ENCODE measurements around the gene JADE2.

Gene JADE2

GRCh38 chr5:134492568-134492967 lies 32.9 kb upstream of the JADE2 start:
- peak; percentile 71 for ATAC-seq
- no peak for TF ChIP-seq CSDC2 (CRISPR knock-in tag; IDR thresholded peaks at IDR 0.05)
- no peak for TF ChIP-seq RARB (CRISPR knock-in tag; IDR thresholded peaks at IDR 0.05)
- TF ChIP-seq ZC3H10 (CRISPR knock-in tag; IDR thresholded peaks at IDR 0.05) = no peak
- TF ChIP-seq ZFP30 (CRISPR knock-in tag; IDR thresholded peaks at IDR 0.05) = no peak
- TF ChIP-seq SNAI2 (CRISPR knock-in tag; IDR thresholded peaks at IDR 0.05) = no peak
- no peak for TF ChIP-seq ZNF565 (CRISPR knock-in tag; conservative IDR thresholded peaks at IDR 0.05; ENCODE audit: low read depth)
- TF ChIP-seq CREB5 (CRISPR knock-in tag; IDR thresholded peaks at IDR 0.05; ENCODE audit: low read depth) = no peak
- peak; percentile 69; the same call in 1 of the 2 replicates for TF ChIP-seq TCF4 (CRISPR knock-in tag; IDR thresholded peaks at IDR 0.05; ENCODE audit: borderline replicate concordance)
- no peak for TF ChIP-seq ESRRG (CRISPR knock-in tag; IDR thresholded peaks at IDR 0.05)
- no peak for TF ChIP-seq ARNTL (CRISPR knock-in tag; IDR thresholded peaks at IDR 0.05; ENCODE audit: borderline replicate concordance, low read depth)
- TF ChIP-seq TOX (CRISPR knock-in tag; IDR thresholded peaks at IDR 0.05; ENCODE audit: borderline replicate concordance) = no peak
- TF ChIP-seq ZFP3 (CRISPR knock-in tag; IDR thresholded peaks at IDR 0.05) = no peak
- TF ChIP-seq ZNF8 (CRISPR knock-in tag; IDR thresholded peaks at IDR 0.05) = no peak
- TF ChIP-seq BACH2 (CRISPR knock-in tag; IDR thresholded peaks at IDR 0.05; ENCODE audit: borderline replicate concordance) = no peak
- no peak for TF ChIP-seq OSR1 (CRISPR knock-in tag; IDR thresholded peaks at IDR 0.05)
- no peak for TF ChIP-seq PATZ1 (CRISPR knock-in tag; IDR thresholded peaks at IDR 0.05; ENCODE audit: borderline replicate concordance)
- 0 out of 2 replicates have a peak, but pooled peaks have one; percentile 32 for TF ChIP-seq TSHZ2 (CRISPR knock-in tag; IDR thresholded peaks at IDR 0.05)

GRCh38 chr5:134493461-134494055 lies 31.9 kb upstream of the JADE2 start:
- TF ChIP-seq ESRRG (CRISPR knock-in tag; IDR thresholded peaks at IDR 0.05) = no peak
- TF ChIP-seq TCF4 (CRISPR knock-in tag; IDR thresholded peaks at IDR 0.05; ENCODE audit: borderline replicate concordance) = no peak
- no peak for TF ChIP-seq PATZ1 (CRISPR knock-in tag; IDR thresholded peaks at IDR 0.05; ENCODE audit: borderline replicate concordance)
- TF ChIP-seq ARNTL (CRISPR knock-in tag; IDR thresholded peaks at IDR 0.05; ENCODE audit: borderline replicate concordance, low read depth) = no peak
- no peak for TF ChIP-seq ZFP30 (CRISPR knock-in tag; IDR thresholded peaks at IDR 0.05)
- no peak for TF ChIP-seq ZNF565 (CRISPR knock-in tag; conservative IDR thresholded peaks at IDR 0.05; ENCODE audit: low read depth)
- no peak for TF ChIP-seq PPARA (CRISPR knock-in tag; IDR thresholded peaks at IDR 0.05; ENCODE audit: borderline replicate concordance)
- no peak for TF ChIP-seq RARB (CRISPR knock-in tag; IDR thresholded peaks at IDR 0.05)
- TF ChIP-seq CREB5 (CRISPR knock-in tag; IDR thresholded peaks at IDR 0.05; ENCODE audit: low read depth) = no peak
- no peak for TF ChIP-seq TOX (CRISPR knock-in tag; IDR thresholded peaks at IDR 0.05; ENCODE audit: borderline replicate concordance)
- no peak for TF ChIP-seq TSHZ2 (CRISPR knock-in tag; IDR thresholded peaks at IDR 0.05)
- no peak for TF ChIP-seq OSR1 (CRISPR knock-in tag; IDR thresholded peaks at IDR 0.05)
- no peak for TF ChIP-seq ZNF8 (CRISPR knock-in tag; IDR thresholded peaks at IDR 0.05)
- no peak for TF ChIP-seq POU6F1 (CRISPR knock-in tag; IDR thresholded peaks at IDR 0.05; ENCODE audit: borderline replicate concordance, low read depth)
- no peak for TF ChIP-seq CSDC2 (CRISPR knock-in tag; IDR thresholded peaks at IDR 0.05)
- TF ChIP-seq ISL1 (CRISPR knock-in tag; IDR thresholded peaks at IDR 0.05) = no peak
- no peak for TF ChIP-seq SNAI2 (CRISPR knock-in tag; IDR thresholded peaks at IDR 0.05)
- TF ChIP-seq ZFP3 (CRISPR knock-in tag; IDR thresholded peaks at IDR 0.05) = no peak
- TF ChIP-seq ZNF70 (CRISPR knock-in tag; IDR thresholded peaks at IDR 0.05) = no peak
- TF ChIP-seq GLIS3 (CRISPR knock-in tag; IDR thresholded peaks at IDR 0.05) = no peak
- no peak for ATAC-seq

Measured in SK-N-SH treated with all-trans-retinoic acid at 6 μM for 48 hours (cell line).